GM15510 (cell line): ENCODE measurements around the gene TRIP11.

Experiments used
- POLR2A ChIP-seq: IDR thresholded peaks from 3 replicates; pipeline ENCODE4 v1.6.1; 2011; ENCODE audit warnings: borderline replicate concordance; ENCODE audit not compliant: insufficient read length; ENCODE audit errors: extremely low read depth

TRIP11 gene

GRCh38 chr14:92039719-92040430 is at the start of gene TRIP11:
Gene TRIP11 (minus strand): TSS chr14:92040059. CDS start chr14:92039685, 374 bp downstream.
- peak; percentile 98 for TF ChIP-seq POLR2A

GRCh38 chr14:92088494-92088893 is 48.6 kb upstream of the TRIP11 start:
- TF ChIP-seq POLR2A: no peak

GRCh38 chr14:92074555-92074954 is 34.7 kb upstream of the TRIP11 start:
- no peak for TF ChIP-seq POLR2A

- no peak for TF ChIP-seq POLR2A
Observed at GRCh38 chr14:92058006-92058917, 18.4 kb upstream of the TRIP11 start.

GRCh38 chr14:92049781-92050180 is 9.9 kb upstream of the TRIP11 start:
- no peak for TF ChIP-seq POLR2A

- no peak for TF ChIP-seq POLR2A
Observed at GRCh38 chr14:92041203-92041602, 1.3 kb upstream of the TRIP11 start.

GRCh38 chr14:92040431-92041051 is 682 bp upstream of the TRIP11 start:
- TF ChIP-seq POLR2A: no peak

GRCh38 chr14:92039063-92039718 is 668 bp downstream of the TRIP11 start:
- no peak for TF ChIP-seq POLR2A

GRCh38 chr14:92037989-92038388 is 1.9 kb downstream of the TRIP11 start:
- TF ChIP-seq POLR2A: no peak

GRCh38 chr14:92035890-92036289 is 4.0 kb downstream of the TRIP11 start:
- TF ChIP-seq POLR2A: no peak

- TF ChIP-seq POLR2A: no peak
Observed at GRCh38 chr14:92033906-92034687, 5.8 kb downstream of the TRIP11 start.

- TF ChIP-seq POLR2A: no peak
Observed at GRCh38 chr14:92033433-92033832, 6.4 kb downstream of the TRIP11 start.

GRCh38 chr14:92026548-92027190 is 13.2 kb downstream of the TRIP11 start:
- TF ChIP-seq POLR2A: no peak

GRCh38 chr14:92022036-92022435 is 17.8 kb downstream of the TRIP11 start:
- TF ChIP-seq POLR2A: no peak

- TF ChIP-seq POLR2A: no peak
Observed at GRCh38 chr14:92021523-92021922, 18.3 kb downstream of the TRIP11 start.
